ENCODE results near the gene TBC1D5.
"Not testable (repeated sequence)": the region's sequence is repeated elsewhere in the genome, so short reads cannot be mapped to it uniquely, and the experiment has no call there.

TBC1D5 gene

GRCh38 chr3:17742102-17742879 is at the start of gene TBC1D5:
Gene TBC1D5 (minus strand): TSS chr3:17742631. CDS start chr3:17508570, 234,061 bp downstream.
- DNase-seq (ENCODE audit: low spot score), result peak; percentile 98

GRCh38 chr3:17783426-17783825 is 41.0 kb upstream of the TBC1D5 start:
- no peak for DNase-seq (ENCODE audit: low spot score)

GRCh38 chr3:17782751-17783150 is 40.3 kb upstream of the TBC1D5 start:
- DNase-seq (ENCODE audit: low spot score), result peak; percentile 50

- DNase-seq (ENCODE audit: low spot score), result not testable (repeated sequence)
These were observed 37.9 kb upstream of the TBC1D5 start for GRCh38 chr3:17780369-17780768.

GRCh38 chr3:17779304-17780250 is 37.1 kb upstream of the TBC1D5 start:
- peak; percentile 22 for DNase-seq (ENCODE audit: low spot score)

- not testable (repeated sequence) for DNase-seq (ENCODE audit: low spot score)
These were observed 34.9 kb upstream of the TBC1D5 start for GRCh38 chr3:17777326-17777725.

GRCh38 chr3:17775073-17775472 is 32.6 kb upstream of the TBC1D5 start:
- no peak for DNase-seq (ENCODE audit: low spot score)

GRCh38 chr3:17774180-17774910 is 31.9 kb upstream of the TBC1D5 start:
- not testable (repeated sequence) for DNase-seq (ENCODE audit: low spot score)

GRCh38 chr3:17772556-17772955 is 30.1 kb upstream of the TBC1D5 start:
- DNase-seq (ENCODE audit: low spot score), result no peak

- DNase-seq (ENCODE audit: low spot score), result no peak
These were observed 29.0 kb upstream of the TBC1D5 start for GRCh38 chr3:17771177-17772017.

GRCh38 chr3:17770682-17771081 is 28.3 kb upstream of the TBC1D5 start:
- no peak for DNase-seq (ENCODE audit: low spot score)

- peak; percentile 11 for DNase-seq (ENCODE audit: low spot score)
These were observed 23.5 kb upstream of the TBC1D5 start for GRCh38 chr3:17765819-17766472.

- no peak for DNase-seq (ENCODE audit: low spot score)
These were observed 19.1 kb upstream of the TBC1D5 start for GRCh38 chr3:17761563-17761962.

GRCh38 chr3:17759901-17760300 is 17.5 kb upstream of the TBC1D5 start:
- DNase-seq (ENCODE audit: low spot score), result no peak

- DNase-seq (ENCODE audit: low spot score), result no peak
These were observed 13.4 kb upstream of the TBC1D5 start for GRCh38 chr3:17755836-17756235.

- DNase-seq (ENCODE audit: low spot score), result no peak
These were observed 11.2 kb upstream of the TBC1D5 start for GRCh38 chr3:17753632-17753992.

GRCh38 chr3:17752876-17753631 is 10.6 kb upstream of the TBC1D5 start:
- no peak for DNase-seq (ENCODE audit: low spot score)

- DNase-seq (ENCODE audit: low spot score), result no peak
These were observed 10.0 kb upstream of the TBC1D5 start for GRCh38 chr3:17752436-17752835.

- no peak for DNase-seq (ENCODE audit: low spot score)
These were observed 7.4 kb upstream of the TBC1D5 start for GRCh38 chr3:17749705-17750293.

- DNase-seq (ENCODE audit: low spot score), result no peak
These were observed 6.8 kb upstream of the TBC1D5 start for GRCh38 chr3:17749281-17749680.

Data from NAMALWA (cell line).